SU-DHL-6 (cell line): ENCODE data around the gene NT5C2.

Experiments
- EZH2phosphoT487 ChIP-seq: fragments of 200-600 bp; sonication (generic), shearing (Covaris generic); conservative IDR thresholded peaks from 2 replicates; pipeline ENCODE4 v1.6.1; 2018; ENCODE audit warnings: mild to moderate bottlenecking, antibody characterized with exemption, low read length, moderate library complexity, mixed read lengths
- TF ChIP-seq, protein P1 (sequence below): fragments of 200-600 bp; sonication (generic); IDR thresholded peaks from one replicate; pipeline ENCODE4 v1.5.1; 2017; ENCODE audit warnings: antibody characterized with exemption, mild to moderate bottlenecking, low read length, moderate library complexity; ENCODE audit not compliant: insufficient read depth, poor library complexity, severe bottlenecking

DNA sequence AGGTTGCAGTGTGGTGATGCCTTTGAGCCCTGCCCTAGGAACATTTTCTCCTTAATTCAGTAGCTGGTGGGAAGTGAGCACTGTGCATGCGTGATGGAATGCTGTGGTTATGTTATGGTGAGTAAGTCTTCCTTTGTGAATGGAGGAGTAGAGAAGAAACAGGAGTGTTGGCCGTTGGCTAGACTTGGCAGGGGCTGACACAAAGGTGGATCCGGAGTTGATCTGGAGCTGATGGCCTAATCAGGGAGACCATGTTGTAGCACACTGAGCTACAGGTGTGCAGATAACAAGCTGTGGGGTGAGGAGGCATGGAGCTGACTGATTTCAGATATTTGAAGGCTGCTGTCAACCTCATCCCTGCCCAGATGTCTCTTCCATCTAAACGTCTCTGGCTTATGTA lies 152.7 kb downstream of the NT5C2 start:
- TF ChIP-seq, protein P1, sequence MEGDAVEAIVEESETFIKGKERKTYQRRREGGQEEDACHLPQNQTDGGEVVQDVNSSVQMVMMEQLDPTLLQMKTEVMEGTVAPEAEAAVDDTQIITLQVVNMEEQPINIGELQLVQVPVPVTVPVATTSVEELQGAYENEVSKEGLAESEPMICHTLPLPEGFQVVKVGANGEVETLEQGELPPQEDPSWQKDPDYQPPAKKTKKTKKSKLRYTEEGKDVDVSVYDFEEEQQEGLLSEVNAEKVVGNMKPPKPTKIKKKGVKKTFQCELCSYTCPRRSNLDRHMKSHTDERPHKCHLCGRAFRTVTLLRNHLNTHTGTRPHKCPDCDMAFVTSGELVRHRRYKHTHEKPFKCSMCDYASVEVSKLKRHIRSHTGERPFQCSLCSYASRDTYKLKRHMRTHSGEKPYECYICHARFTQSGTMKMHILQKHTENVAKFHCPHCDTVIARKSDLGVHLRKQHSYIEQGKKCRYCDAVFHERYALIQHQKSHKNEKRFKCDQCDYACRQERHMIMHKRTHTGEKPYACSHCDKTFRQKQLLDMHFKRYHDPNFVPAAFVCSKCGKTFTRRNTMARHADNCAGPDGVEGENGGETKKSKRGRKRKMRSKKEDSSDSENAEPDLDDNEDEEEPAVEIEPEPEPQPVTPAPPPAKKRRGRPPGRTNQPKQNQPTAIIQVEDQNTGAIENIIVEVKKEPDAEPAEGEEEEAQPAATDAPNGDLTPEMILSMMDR, result no peak
- TF ChIP-seq EZH2phosphoT487, result no peak
